HepG2 (cell line): Measurements from ENCODE around the gene IKBKE. TPM values are rescaled to one million over a fixed set of nuclear protein-coding genes. Genes with fewer than 3 reads are reported as not detected.

ENCODE experiments used
- ATAC-seq: fragments of 200-7000 bp; cut with Tn5 transposase; 3 replicates; pipeline ENCODE4 v1.9.1; 2020; ENCODE audit warnings: mild to moderate bottlenecking, moderate library complexity
- BruUV-seq: library from RNA; stranded (reverse); fragments of 400-500 nt; replicated peaks from 2 replicates; lab custom pipeline; 2021; lab: Mats Ljungman, UMichigan
- CTCF ChIA-PET: fragments of 300-600 bp; formaldehyde crosslinking; extraction: SDS; loops from one replicate; lab custom pipeline; 2021; ENCODE audit warnings: low total read pairs, inconsistent platforms, low intra/inter-chr PET ratio; lab: Yijun Ruan, JAX
- POLR2A ChIA-PET: fragments of 350-600 bp; sonication (Branson Sonifier 250); formaldehyde crosslinking; loops from one replicate; lab custom pipeline; 2020; ENCODE audit warnings: antibody characterized with exemption, inconsistent platforms; lab: Yijun Ruan, JAX
- DNase-seq: peaks from one replicate; pipeline ENCODE4 v3.0.0-alpha.2; 2015; ENCODE audit warnings: low spot score
- FAIRE-seq: peaks from 3 replicates; lab custom pipeline; 2011; peaks lifted over from hg19 to GRCh38; lab: Jason Lieb, UNC
- H2AFZ ChIP-seq: one replicate; pipeline ENCODE4 v1.6.1; 2011; ENCODE audit warnings: low read length, inconsistent platforms
- H3K27ac ChIP-seq: fragments of 300-600 bp; 3 replicates; pipeline ENCODE4 v1.8.0; 2011; ENCODE audit warnings: mixed run types, mild to moderate bottlenecking, mixed read lengths, low read length, inconsistent platforms; ENCODE audit not compliant: insufficient read depth; ENCODE audit errors: extremely low read length
- H3K27me3 ChIP-seq, 2 experiments: fragments of 200-600 bp in 1 of 2; 2 replicates in 1 of 2; 3 replicates in 1 of 2; pipeline versions ENCODE4 v1.6.0 to v1.8.0; 2011; ENCODE audit warnings: low read length in 2 of 2, mild to moderate bottlenecking in 2 of 2, moderate library complexity in 2 of 2, inconsistent platforms in 1 of 2; ENCODE audit not compliant: insufficient read depth in 2 of 2, control insufficient read depth in 1 of 2
- H3K36me3 ChIP-seq, 2 experiments: fragments of 200-600 bp in 1 of 2; replicated peaks in 1 of 2; 2 replicates in 1 of 2; 3 replicates in 1 of 2; pipeline versions ENCODE4 v1.5.1 to v1.8.0; 2011; ENCODE audit warnings: low read length in 2 of 2, inconsistent platforms in 1 of 2; ENCODE audit not compliant: insufficient read depth in 2 of 2, control insufficient read depth in 1 of 2
- H3K4me1 ChIP-seq: 2 replicates; pipeline ENCODE4 v1.5.1; 2012; ENCODE audit warnings: low read length, inconsistent platforms; ENCODE audit not compliant: insufficient read depth
- H3K4me2 ChIP-seq: 2 replicates; pipeline ENCODE4 v1.6.0; 2011; ENCODE audit warnings: low read depth, low read length, inconsistent platforms
- H3K4me3 ChIP-seq, 3 experiments: fragments of 200-600 bp in 1 of 3; sonication (generic), shearing (Covaris generic) in 1 of 3; replicated peaks in 1 of 3; 2 replicates each; pipeline ENCODE4 v1.5.1; 2011 to 2016; ENCODE audit warnings: low read length in 3 of 3, inconsistent platforms in 2 of 3, low read depth in 2 of 3, mild to moderate bottlenecking in 2 of 3, control low read depth in 1 of 3, mixed read lengths in 1 of 3; ENCODE audit not compliant: insufficient read depth in 1 of 3
- H3K79me2 ChIP-seq: one replicate; pipeline ENCODE4 v1.6.1; 2011; ENCODE audit warnings: low read length, inconsistent platforms; ENCODE audit not compliant: insufficient read depth
- H3K9ac ChIP-seq: 2 replicates; pipeline ENCODE4 v1.6.0; 2011; ENCODE audit warnings: mild to moderate bottlenecking, low read depth, low read length, inconsistent platforms; ENCODE audit not compliant: insufficient read depth
- H3K9me3 ChIP-seq: 2 replicates; pipeline ENCODE4 v1.5.1; 2012; ENCODE audit warnings: mild to moderate bottlenecking, low read length
- H4K20me1 ChIP-seq: 2 replicates; pipeline ENCODE4 v1.6.0; 2011; ENCODE audit warnings: inconsistent platforms, mild to moderate bottlenecking, low read length, moderate library complexity; ENCODE audit not compliant: insufficient read depth
- CBX2 ChIP-seq, 2 experiments: fragments of 200-600 bp in 1 of 2; sonication (generic); formaldehyde crosslinking in 1 of 2; IDR thresholded peaks; 2 replicates each; pipeline versions ENCODE4 v1.7.0 to v1.8.1; 2018 to 2022; ENCODE audit warnings: low read depth in 2 of 2, low read length in 1 of 2, mild to moderate bottlenecking in 1 of 2, missing genetic modification reagents in 1 of 2
- HNF4G ChIP-seq, 2 experiments: sonication (generic) in 1 of 2; formaldehyde crosslinking in 1 of 2; IDR thresholded peaks; 2 replicates each; pipeline versions ENCODE4 v1.4.0 to v1.6.1; 2011 to 2020; ENCODE audit warnings: borderline replicate concordance in 2 of 2, low read depth in 2 of 2, mild to moderate bottlenecking in 2 of 2, low read length in 1 of 2, missing genetic modification reagents in 1 of 2, moderate library complexity in 1 of 2
- HOXA7 ChIP-seq: sonication (generic); formaldehyde crosslinking; IDR thresholded peaks from 2 replicates; pipeline ENCODE4 v1.8.1; 2022; ENCODE audit warnings: mild to moderate bottlenecking, missing genetic modification reagents, moderate library complexity
- KDM1A ChIP-seq: IDR thresholded peaks from 2 replicates; pipeline ENCODE4 v1.6.1; 2016; ENCODE audit warnings: missing compliant biosample characterization
- SP140L ChIP-seq: sonication (generic); formaldehyde crosslinking; IDR thresholded peaks from 2 replicates; pipeline ENCODE4 v1.4.0; 2020; ENCODE audit warnings: missing genetic modification reagents, borderline replicate concordance
- ZFP1 ChIP-seq: IDR thresholded peaks from 2 replicates; pipeline ENCODE4 v1.6.1; 2016
- ZNF354B ChIP-seq: sonication (generic); formaldehyde crosslinking; IDR thresholded peaks from 2 replicates; pipeline ENCODE4 v1.8.0; 2022; ENCODE audit warnings: mild to moderate bottlenecking, missing genetic modification reagents
- ZNF44 ChIP-seq: sonication (generic); formaldehyde crosslinking; IDR thresholded peaks from 2 replicates; pipeline ENCODE4 v1.5.1; 2020; ENCODE audit warnings: mild to moderate bottlenecking, missing genetic modification reagents
- ZSCAN20 ChIP-seq: sonication (generic); formaldehyde crosslinking; IDR thresholded peaks from 2 replicates; pipeline ENCODE4 v1.4.0; 2020; ENCODE audit warnings: missing genetic modification reagents, mild to moderate bottlenecking, borderline replicate concordance
- ZSCAN25 ChIP-seq: sonication (generic); formaldehyde crosslinking; IDR thresholded peaks from 2 replicates; pipeline ENCODE4 v1.8.0; 2022; ENCODE audit warnings: mild to moderate bottlenecking, missing genetic modification reagents
- WGBS: methylation state at CpG from one replicate; pipeline ENCODE4 v1.1.6; 2017; ENCODE audit warnings: low lambda C conversion rate; 5-methylcytosine and 5-hydroxymethylcytosine counted together
- in situ Hi-C: cut with HindIII; loops from 2 replicates; pipeline ENCODE4 v1.10.0; 2017; ENCODE audit warnings: low pct_unique_long_range_greater_than_20kb; ENCODE audit not compliant: extremely low pct_ligation_motif_present
- intact Hi-C: fragments of 100-400 bp; cut with micrococcal nuclease; formaldehyde crosslinking; loops from one replicate; pipeline ENCODE4 v1.10.0; 2022; ENCODE audit not compliant: unreplicated experiment
- polyA plus RNA-seq, 8 experiments: library from polyadenylated mRNA; depleted of rRNA in 3 of 8; stranded (reverse) in 7 of 8; unstranded in 1 of 8; fragments of >200 nt; fragmentation: Illumina TruSeq in 4 of 8; extraction: Trizol in 4 of 8; gene quantifications; 2 replicates each; pipeline versions ENCODE4 v1.2.1 to v1.2.3, GENCODE V29; 2011 to 2016; ENCODE audit warnings: low read depth in 4 of 8, missing spikeins in 1 of 8, mixed read lengths in 1 of 8; ENCODE audit not compliant: insufficient read depth in 1 of 8
- total RNA-seq, 5 experiments: library from RNA; depleted of rRNA; stranded (reverse); fragments of >200 nt; fragmentation: Illumina TruSeq; extraction: Trizol; gene quantifications; 2 replicates each; pipeline ENCODE4 v1.2.3, GENCODE V29; 2016; ENCODE audit warnings: low read depth in 1 of 5
- TF ChIP-seq, protein P1 (sequence below): IDR thresholded peaks from 2 replicates; pipeline ENCODE4 v1.6.1; 2016; ENCODE audit warnings: mild to moderate bottlenecking
- TF ChIP-seq, protein P2 (sequence below): sonication (generic); formaldehyde crosslinking; IDR thresholded peaks from 2 replicates; pipeline ENCODE4 v1.8.1; 2023; ENCODE audit warnings: mild to moderate bottlenecking, missing genetic modification reagents
- TF ChIP-seq, protein P3 (sequence below): sonication (generic); formaldehyde crosslinking; IDR thresholded peaks from 2 replicates; pipeline ENCODE4 v1.5.0; 2020; ENCODE audit warnings: missing genetic modification reagents

Gene IKBKE
- total and polyA plus RNA-seq, 2 of the 13 experiments (the other 11 are each of a cell fraction or from before 2014, with no cell fraction given) = 4.5 to 5.8 TPM

DNA sequence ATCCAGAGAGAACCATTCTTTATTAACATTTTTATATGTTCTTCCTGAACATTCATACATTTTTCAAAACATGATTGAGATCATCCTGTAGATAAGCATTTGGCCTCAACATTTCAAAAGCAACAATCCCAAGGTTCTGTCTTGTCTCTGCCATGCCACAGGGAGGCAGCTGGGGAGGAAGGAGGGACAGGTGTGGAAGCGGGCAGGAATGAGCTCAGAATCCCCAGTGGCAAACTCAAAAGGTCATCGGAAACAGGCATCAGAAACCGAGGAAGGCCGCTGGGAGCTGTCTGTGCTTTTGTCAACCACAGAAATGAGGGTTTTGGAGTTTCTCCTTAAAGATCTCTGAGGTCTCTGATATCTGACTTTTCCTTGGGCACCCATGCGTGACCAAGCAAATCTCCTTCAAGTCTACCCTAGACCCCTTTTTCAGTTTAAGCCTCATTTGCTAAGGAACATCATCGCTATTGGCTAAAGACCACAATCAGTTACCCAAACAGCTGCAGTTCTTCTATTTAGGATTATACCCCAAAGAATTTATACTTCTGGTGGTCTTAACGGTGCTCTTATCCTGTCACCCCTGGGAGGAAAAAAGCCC, 71.1 kb downstream of the IKBKE start:
- in situ Hi-C loops = loop anchor here (5.0 kb wide), 2 partner anchors 34 to 41 kb away; partner anchors contain the start of gene RASSF5
- POLR2A ChIA-PET = no interaction called here

More for the DNA sequence above, 71.1 kb downstream of the IKBKE start:
- intact Hi-C loops = no loop called here
- BruUV-seq = no TSS peak
- Histone ChIP-seq H3K9me3 (no peaks in the 10 kb centered on the region), H3K79me2 (no peaks in the 10 kb centered on the region), H4K20me1 (no peaks in the 10 kb centered on the region; the same call in 1 of the 2 replicates), H3K27me3 (peaks cover 0 to 1% of the 10 kb centered on the region in 2 experiments; a peak in 1 of 5 replicates), H3K9ac (no peak overlapping the region), H2AFZ (no peak overlapping the region), H3K36me3 (no peaks in the 10 kb centered on the region), H3K27ac (no peak overlapping the region), H3K4me1 (no peaks in the 10 kb centered on the region), H3K4me3 (no peak overlapping the region), H3K4me2 (no peak overlapping the region)
- TF ChIP-seq ZSCAN25 (CRISPR knock-in tag) = no peak
- TF ChIP-seq, protein P1, sequence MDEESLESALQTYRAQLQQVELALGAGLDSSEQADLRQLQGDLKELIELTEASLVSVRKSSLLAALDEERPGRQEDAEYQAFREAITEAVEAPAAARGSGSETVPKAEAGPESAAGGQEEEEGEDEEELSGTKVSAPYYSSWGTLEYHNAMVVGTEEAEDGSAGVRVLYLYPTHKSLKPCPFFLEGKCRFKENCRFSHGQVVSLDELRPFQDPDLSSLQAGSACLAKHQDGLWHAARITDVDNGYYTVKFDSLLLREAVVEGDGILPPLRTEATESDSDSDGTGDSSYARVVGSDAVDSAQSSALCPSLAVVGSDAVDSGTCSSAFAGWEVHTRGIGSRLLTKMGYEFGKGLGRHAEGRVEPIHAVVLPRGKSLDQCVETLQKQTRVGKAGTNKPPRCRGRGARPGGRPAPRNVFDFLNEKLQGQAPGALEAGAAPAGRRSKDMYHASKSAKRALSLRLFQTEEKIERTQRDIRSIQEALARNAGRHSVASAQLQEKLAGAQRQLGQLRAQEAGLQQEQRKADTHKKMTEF (CRISPR knock-in tag) = no peak
- no peak for TF ChIP-seq ZFP1 (CRISPR knock-in tag)
- no peak for TF ChIP-seq HOXA7
- TF ChIP-seq KDM1A (CRISPR knock-in tag) = no peak
- no peak for TF ChIP-seq SP140L
- TF ChIP-seq, protein P2, sequence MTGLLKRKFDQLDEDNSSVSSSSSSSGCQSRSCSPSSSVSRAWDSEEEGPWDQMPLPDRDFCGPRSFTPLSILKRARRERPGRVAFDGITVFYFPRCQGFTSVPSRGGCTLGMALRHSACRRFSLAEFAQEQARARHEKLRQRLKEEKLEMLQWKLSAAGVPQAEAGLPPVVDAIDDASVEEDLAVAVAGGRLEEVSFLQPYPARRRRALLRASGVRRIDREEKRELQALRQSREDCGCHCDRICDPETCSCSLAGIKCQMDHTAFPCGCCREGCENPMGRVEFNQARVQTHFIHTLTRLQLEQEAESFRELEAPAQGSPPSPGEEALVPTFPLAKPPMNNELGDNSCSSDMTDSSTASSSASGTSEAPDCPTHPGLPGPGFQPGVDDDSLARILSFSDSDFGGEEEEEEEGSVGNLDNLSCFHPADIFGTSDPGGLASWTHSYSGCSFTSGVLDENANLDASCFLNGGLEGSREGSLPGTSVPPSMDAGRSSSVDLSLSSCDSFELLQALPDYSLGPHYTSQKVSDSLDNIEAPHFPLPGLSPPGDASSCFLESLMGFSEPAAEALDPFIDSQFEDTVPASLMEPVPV (CRISPR knock-in tag) = no peak
- no peak for TF ChIP-seq ZSCAN20 (CRISPR knock-in tag)
- no peak for TF ChIP-seq ZNF44
- TF ChIP-seq, protein P3, sequence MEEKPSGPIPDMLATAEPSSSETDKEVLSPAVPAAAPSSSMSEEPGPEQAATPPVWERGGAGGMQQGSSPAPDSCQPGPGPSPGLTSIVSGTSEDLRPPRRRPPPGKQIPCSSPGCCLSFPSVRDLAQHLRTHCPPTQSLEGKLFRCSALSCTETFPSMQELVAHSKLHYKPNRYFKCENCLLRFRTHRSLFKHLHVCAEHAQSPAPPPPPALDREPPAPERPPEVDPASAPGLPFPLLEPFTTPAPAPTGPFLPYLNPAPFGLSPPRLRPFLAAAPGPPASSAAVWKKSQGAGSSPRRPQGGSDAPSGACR (CRISPR knock-in tag) = no peak
- TF ChIP-seq HNF4G (IDR thresholded peaks at IDR 0.05; ENCODE audit: borderline replicate concordance, low read depth, low read length) = no peak
- no peak for TF ChIP-seq HNF4G (CRISPR knock-in tag; IDR thresholded peaks at IDR 0.05; ENCODE audit: borderline replicate concordance, low read depth)
- TF ChIP-seq CBX2 (IDR thresholded peaks at IDR 0.05; ENCODE audit: low read depth, low read length) = no peak
- no peak for TF ChIP-seq CBX2 (CRISPR knock-in tag; IDR thresholded peaks at IDR 0.05; ENCODE audit: low read depth)
- TF ChIP-seq ZNF354B = no peak
- CTCF ChIA-PET = no interaction called here
- ATAC-seq = no peak
- no peak for DNase-seq
- WGBS = 62% methylated on average over 7 of the region's 7 CpGs
- no peak for FAIRE-seq
